B cell (primary cell): ENCODE data around the gene NAPA. TPM values are rescaled to one million over a fixed set of nuclear protein-coding genes. Genes with fewer than 3 reads are reported as not detected.

Source experiments
- ATAC-seq: fragments of 200-7000 bp; cut with Tn5 transposase; one replicate; pipeline ENCODE4 v1.10.0; 2021; ENCODE audit warnings: low read depth, mild to moderate bottlenecking, moderate number of reproducible peaks, moderate library complexity
- CTCF ChIA-PET: fragments of 350-600 bp; sonication (Branson Sonifier 250); formaldehyde crosslinking; loops from one replicate; lab custom pipeline; 2021; ENCODE audit warnings: antibody characterized with exemption, inconsistent platforms; lab: Charles Lee
- POLR2A ChIA-PET: fragments of 350-600 bp; sonication (Branson Sonifier 250); formaldehyde crosslinking; loops from one replicate; lab custom pipeline; 2021; ENCODE audit warnings: antibody characterized with exemption; lab: Charles Lee
- DNase-seq: peaks from one replicate; pipeline ENCODE4 v3.0.0; 2013
- H2AFZ ChIP-seq: 2 replicates; pipeline ENCODE4 v1.6.1; 2012; ENCODE audit warnings: mild to moderate bottlenecking, low read depth, low read length; ENCODE audit not compliant: insufficient read depth, poor library complexity, severe bottlenecking
- H3K27ac ChIP-seq, 2 donors: 1 replicate in 1 of 2; 2 replicates in 1 of 2; pipeline ENCODE4 v1.5.1; 2012 to 2013; ENCODE audit warnings: low read length in 2 of 2, mild to moderate bottlenecking in 2 of 2, moderate library complexity in 1 of 2
- H3K27me3 ChIP-seq, 4 experiments: fragments of 200-600 bp in 1 of 4; sonication (generic) in 1 of 4; replicated peaks in 1 of 4; 1 replicate in 2 of 4; 2 replicates in 2 of 4; pipeline versions ENCODE4 v1.6.1 to v1.7.0; 2013 to 2016; ENCODE audit warnings: low read length in 3 of 4, mild to moderate bottlenecking in 2 of 4, mixed read lengths in 1 of 4, moderate library complexity in 1 of 4; ENCODE audit not compliant: insufficient read depth in 4 of 4, control insufficient read depth in 3 of 4; ENCODE audit errors: control extremely low read depth in 1 of 4
- H3K36me3 ChIP-seq, 2 experiments: replicated peaks in 1 of 2; 1 replicate in 1 of 2; 2 replicates in 1 of 2; pipeline versions ENCODE4 v1.6.1 to v1.7.1; 2013; ENCODE audit warnings: low read length in 1 of 2; ENCODE audit not compliant: insufficient read depth in 2 of 2, control insufficient read depth in 1 of 2; ENCODE audit errors: control extremely low read depth in 1 of 2, extremely low read depth in 1 of 2
- H3K4me1 ChIP-seq, 2 donors: fragments of 200-600 bp in 1 of 2; sonication (generic) in 1 of 2; 1 replicate in 1 of 2; 2 replicates in 1 of 2; pipeline versions ENCODE4 v1.5.1 to v1.6.1; 2013 to 2017; ENCODE audit warnings: low read length in 2 of 2; ENCODE audit not compliant: control insufficient read depth in 2 of 2, insufficient read depth in 2 of 2
- H3K4me2 ChIP-seq: replicated peaks from 2 replicates; pipeline ENCODE3; 2012; ENCODE audit warnings: mild to moderate bottlenecking, low read depth, low read length; ENCODE audit not compliant: poor library complexity, severe bottlenecking
- H3K4me3 ChIP-seq, 5 experiments: fragments of 200-600 bp in 1 of 5; sonication (generic) in 1 of 5; 1 replicate in 3 of 5; 2 replicates in 2 of 5; pipeline versions ENCODE4 v1.5.1 to v1.7.0; 2011 to 2016; ENCODE audit warnings: low read length in 4 of 5, mild to moderate bottlenecking in 4 of 5, low read depth in 2 of 5, control low read depth in 1 of 5, moderate library complexity in 1 of 5; ENCODE audit not compliant: insufficient read depth in 1 of 5; ENCODE audit errors: control extremely low read depth in 1 of 5, extremely low read depth in 1 of 5
- H3K79me2 ChIP-seq: fragments of 200-600 bp; sonication (generic); one replicate; pipeline ENCODE4 v1.6.0; 2016; ENCODE audit warnings: low read length; ENCODE audit not compliant: control insufficient read depth, insufficient read depth
- H3K9ac ChIP-seq: fragments of 200-600 bp; sonication (generic); 2 replicates; pipeline ENCODE4 v1.6.1; 2017; ENCODE audit warnings: mild to moderate bottlenecking, low read length, moderate library complexity
- H3K9me3 ChIP-seq, 3 donors: one replicate each; pipeline versions ENCODE4 v1.6.1 to v1.7.1; 2013; ENCODE audit warnings: low read length in 2 of 3; ENCODE audit not compliant: control insufficient read depth in 2 of 3, insufficient read depth in 1 of 3; ENCODE audit errors: control extremely low read depth in 1 of 3
- H4K20me1 ChIP-seq: 2 replicates; pipeline ENCODE4 v1.6.0; 2012; ENCODE audit warnings: mild to moderate bottlenecking, low read length; ENCODE audit not compliant: insufficient read depth, control insufficient read depth, poor library complexity, severe bottlenecking
- H3K27ac Mint-ChIP-seq: one replicate; pipeline ENCODE4 v1.8.0; 2021; ENCODE audit warnings: mixed read lengths
- H3K27me3 Mint-ChIP-seq: one replicate; pipeline ENCODE4 v1.8.0; 2021; ENCODE audit warnings: mixed read lengths
- H3K4me1 Mint-ChIP-seq: one replicate; pipeline ENCODE4 v1.8.0; 2021; ENCODE audit warnings: mixed read lengths
- H3K4me3 Mint-ChIP-seq: one replicate; pipeline ENCODE4 v1.8.0; 2021; ENCODE audit warnings: mixed read lengths
- H3K9me3 Mint-ChIP-seq: one replicate; pipeline ENCODE4 v1.8.0; 2022; ENCODE audit warnings: mixed read lengths; ENCODE audit not compliant: insufficient read depth
- EZH2 ChIP-seq: IDR thresholded peaks from 2 replicates; pipeline ENCODE4 v1.6.1; 2012; ENCODE audit warnings: borderline replicate concordance, low read depth, mild to moderate bottlenecking, moderate library complexity, low read length; ENCODE audit not compliant: insufficient read depth, poor library complexity, severe bottlenecking
- WGBS: methylation state at CpG from one replicate; pipeline ENCODE4 v1.1.5; 2013; ENCODE audit warnings: missing lambda C conversion rate; ENCODE audit not compliant: insufficient coverage; 5-methylcytosine and 5-hydroxymethylcytosine counted together
- intact Hi-C: fragments of 100-400 bp; cut with micrococcal nuclease; formaldehyde crosslinking; loops from one replicate; pipeline ENCODE4 v1.10.0; 2022
- polyA plus RNA-seq: library from polyadenylated mRNA; depleted of rRNA; stranded (reverse); fragments of >200 nt; gene quantifications from 2 replicates; pipeline ENCODE4 v1.2.3, GENCODE V29; 2012
- total RNA-seq, 2 donors: library from RNA; stranded (reverse); fragments of 120-200 nt in 1 of 2; gene quantifications; 1 replicate in 1 of 2; 2 replicates in 1 of 2; pipeline versions ENCODE4 v1.2.3 to v1.2.4, GENCODE V29; 2013 to 2022
- TF ChIP-seq, protein P1 (sequence below): fragments of 200-600 bp; IDR thresholded peaks from one replicate; pipeline ENCODE4 v1.8.0; 2022; ENCODE audit warnings: antibody characterized with exemption, mild to moderate bottlenecking

NAPA gene
- total and polyA plus RNA-seq, 2 donors (not counting 1 experiment from before 2014, with no cell fraction given): 66.8 to 86.5 TPM

DNA sequence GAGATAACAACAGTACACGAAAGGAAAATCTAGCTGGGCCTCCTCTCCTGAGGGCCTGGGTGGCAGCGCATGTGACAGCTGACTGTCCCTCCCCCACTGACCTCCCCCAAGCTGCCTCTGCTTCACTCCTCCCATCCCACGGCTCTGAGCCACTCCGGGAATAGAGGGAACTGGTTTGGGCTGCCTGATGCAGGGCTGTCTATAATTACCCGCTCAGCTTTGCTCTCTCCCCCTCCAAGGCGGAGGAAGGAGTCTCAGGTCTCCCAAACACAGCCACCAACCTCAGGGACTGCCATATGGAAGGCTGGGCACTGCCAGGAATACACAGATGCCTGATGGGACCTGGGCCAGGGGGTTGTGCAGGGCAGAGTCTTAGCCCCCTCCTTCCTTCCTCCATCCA lies 7.9 kb downstream of the NAPA start:
- Histone ChIP-seq H2AFZ (no peak overlapping the region), H3K4me1 (peaks cover 0 to under 1% of the 10 kb centered on the region in 2 donors), H3K4me3 (no peak overlapping the region), H3K4me2 (no peak overlapping the region), H3K9ac (no peak overlapping the region), H4K20me1 (peaks cover 93% of the 10 kb centered on the region), H3K27me3 (no peaks in the 10 kb centered on the region), H3K36me3 (peaks cover 0 to 34% of the 10 kb centered on the region in 2 experiments), H3K9me3 (no peaks in the 10 kb centered on the region), H3K27ac (no peak overlapping the region), H3K79me2 (peaks cover 65% of the 10 kb centered on the region)
- no peak for TF ChIP-seq EZH2
- TF ChIP-seq, protein P1, sequence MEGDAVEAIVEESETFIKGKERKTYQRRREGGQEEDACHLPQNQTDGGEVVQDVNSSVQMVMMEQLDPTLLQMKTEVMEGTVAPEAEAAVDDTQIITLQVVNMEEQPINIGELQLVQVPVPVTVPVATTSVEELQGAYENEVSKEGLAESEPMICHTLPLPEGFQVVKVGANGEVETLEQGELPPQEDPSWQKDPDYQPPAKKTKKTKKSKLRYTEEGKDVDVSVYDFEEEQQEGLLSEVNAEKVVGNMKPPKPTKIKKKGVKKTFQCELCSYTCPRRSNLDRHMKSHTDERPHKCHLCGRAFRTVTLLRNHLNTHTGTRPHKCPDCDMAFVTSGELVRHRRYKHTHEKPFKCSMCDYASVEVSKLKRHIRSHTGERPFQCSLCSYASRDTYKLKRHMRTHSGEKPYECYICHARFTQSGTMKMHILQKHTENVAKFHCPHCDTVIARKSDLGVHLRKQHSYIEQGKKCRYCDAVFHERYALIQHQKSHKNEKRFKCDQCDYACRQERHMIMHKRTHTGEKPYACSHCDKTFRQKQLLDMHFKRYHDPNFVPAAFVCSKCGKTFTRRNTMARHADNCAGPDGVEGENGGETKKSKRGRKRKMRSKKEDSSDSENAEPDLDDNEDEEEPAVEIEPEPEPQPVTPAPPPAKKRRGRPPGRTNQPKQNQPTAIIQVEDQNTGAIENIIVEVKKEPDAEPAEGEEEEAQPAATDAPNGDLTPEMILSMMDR: no peak
- no peak overlapping the region for H3K4me3 Mint-ChIP-seq
- H3K27me3 Mint-ChIP-seq: no peaks in the 10 kb centered on the region
- WGBS: 76% methylated on average over 6 of the region's 6 CpGs
- intact Hi-C loops: no loop called here
- DNase-seq: no peak
- no peaks in the 10 kb centered on the region for H3K9me3 Mint-ChIP-seq
- H3K27ac Mint-ChIP-seq: peak overlapping the region; percentile 20
- POLR2A ChIA-PET: no interaction called here
- CTCF ChIA-PET: no interaction called here
- no peak for ATAC-seq
- H3K4me1 Mint-ChIP-seq: peaks cover 17% of the 10 kb centered on the region

DNA sequence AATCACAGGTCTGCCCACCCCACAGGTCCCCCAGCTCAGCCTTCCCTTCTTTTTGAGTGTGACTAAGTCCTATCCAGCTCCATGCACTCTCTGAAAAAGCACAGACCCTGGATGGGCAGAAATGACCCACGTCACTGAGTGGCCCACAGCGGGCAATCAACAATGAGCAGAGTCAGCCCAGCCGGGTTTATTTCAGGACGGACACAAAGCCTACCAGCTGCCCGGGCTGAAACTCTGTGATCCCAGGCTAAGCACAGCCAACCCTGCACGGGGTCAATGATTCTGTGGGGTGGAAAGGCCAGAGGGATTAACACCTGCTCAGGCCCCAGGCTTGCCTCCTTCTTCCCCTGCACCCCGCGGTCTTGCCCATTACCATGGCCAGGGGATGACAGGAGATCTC lies 8.4 kb downstream of the NAPA start:
- Histone ChIP-seq H3K36me3 (peaks cover 0 to 33% of the 10 kb centered on the region in 2 experiments), H4K20me1 (peaks cover 87% of the 10 kb centered on the region), H3K4me1 (no peaks in the 10 kb centered on the region), H3K27me3 (no peaks in the 10 kb centered on the region), H3K27ac (no peak overlapping the region), H2AFZ (no peak overlapping the region), H3K9me3 (no peaks in the 10 kb centered on the region), H3K79me2 (peaks cover 59% of the 10 kb centered on the region), H3K4me3 (no peak overlapping the region), H3K9ac (no peak overlapping the region), H3K4me2 (no peak overlapping the region)
- intact Hi-C loops: no loop called here
- H3K4me3 Mint-ChIP-seq: no peak overlapping the region
- no peaks in the 10 kb centered on the region for H3K27me3 Mint-ChIP-seq
- DNase-seq (no peak), ATAC-seq (no peak)
- WGBS: 98% methylated on average over 8 of the region's 8 CpGs
- H3K4me1 Mint-ChIP-seq: peaks cover 12% of the 10 kb centered on the region
- no peak for TF ChIP-seq EZH2
- TF ChIP-seq, protein P1: no peak
- no peaks in the 10 kb centered on the region for H3K9me3 Mint-ChIP-seq
- POLR2A ChIA-PET: no interaction called here
- CTCF ChIA-PET: no interaction called here
- H3K27ac Mint-ChIP-seq: no peak overlapping the region
